Aorta (tissue), 5 donors: ENCODE results near the gene ATP5PF. TPM values are rescaled to one million over a fixed set of nuclear protein-coding genes. Genes with fewer than 3 reads are reported as not detected.
A peak's percentile ranks its signal among the peaks of the same experiment; 100 is the strongest.
"Not testable (repeated sequence)": the region's sequence is repeated elsewhere in the genome, so short reads cannot be mapped to it uniquely, and the experiment has no call there.

Experiments
- ATAC-seq: fragments of 200-7000 bp; cut with Tn5 transposase; one replicate; pipeline ENCODE4 v1.9.1; 2022; ENCODE audit warnings: moderate library complexity; ENCODE audit not compliant: low FRiP score
- DNase-seq, 2 donors: peaks; one replicate each; pipeline ENCODE4 v3.0.0-alpha.2; 2020
- H3K27ac ChIP-seq, 2 donors: one replicate each; pipeline ENCODE4 v1.5.1; 2013; ENCODE audit warnings: low read length in 2 of 2, mild to moderate bottlenecking in 2 of 2, moderate library complexity in 2 of 2, control low read depth in 1 of 2, inconsistent platforms in 1 of 2, low read depth in 1 of 2
- H3K27me3 ChIP-seq, 2 donors: one replicate each; pipeline ENCODE4 v1.6.1; 2013; ENCODE audit warnings: control low read depth in 1 of 2, low read length in 1 of 2, mild to moderate bottlenecking in 1 of 2, moderate library complexity in 1 of 2; ENCODE audit not compliant: insufficient read depth in 2 of 2, control insufficient read depth in 1 of 2
- H3K36me3 ChIP-seq, 2 donors: one replicate each; pipeline ENCODE4 v1.6.1; 2013; ENCODE audit warnings: control low read depth in 1 of 2, low read length in 1 of 2, mild to moderate bottlenecking in 1 of 2; ENCODE audit not compliant: insufficient read depth in 2 of 2, control insufficient read depth in 1 of 2
- H3K4me1 ChIP-seq, 2 donors: one replicate each; pipeline ENCODE4 v1.6.1; 2013; ENCODE audit warnings: low read length in 2 of 2, control low read depth in 1 of 2, mild to moderate bottlenecking in 1 of 2, moderate library complexity in 1 of 2; ENCODE audit not compliant: insufficient read depth in 2 of 2, control insufficient read depth in 1 of 2
- H3K4me3 ChIP-seq, 2 donors: one replicate each; pipeline ENCODE4 v1.5.1; 2013; ENCODE audit warnings: low read length in 2 of 2, control low read depth in 1 of 2, mild to moderate bottlenecking in 1 of 2
- H3K9me3 ChIP-seq: one replicate; pipeline ENCODE4 v1.6.1; 2013; ENCODE audit warnings: mild to moderate bottlenecking, low read length; ENCODE audit not compliant: control insufficient read depth
- WGBS, 2 donors: extraction: QIAGEN DNeasy Blood & Tissue Kit; methylation state at CpG; one replicate each; pipeline ENCODE4 v1.1.7; 2013; 5-methylcytosine and 5-hydroxymethylcytosine counted together
- intact Hi-C, 2 donors: fragments of 100-400 bp; cut with DNase I; formaldehyde crosslinking; loops; one replicate each; pipeline versions ENCODE4 v1.14.2 to v1.15.0; 2022
- long read RNA-seq, 2 donors: library from polyadenylated mRNA; unstranded; transcript quantifications; one replicate each; pipeline ENCODE4 v2.0.0, GENCODE V29; 2020 to 2021
- polyA plus RNA-seq, 2 donors: library from polyadenylated mRNA; stranded (reverse); fragments of 200-250 nt; gene quantifications; one replicate each; pipeline ENCODE4 v1.2.3, GENCODE V29; 2013
- total RNA-seq, 2 donors: library from RNA; stranded (reverse); fragmentation: NEBNext Ultra II Directional; extraction: Animal tissue kit (Norgen Biotek cat#: 25700); gene quantifications; one replicate each; pipeline ENCODE4 v1.2.1, GENCODE V29; 2021
- donor health status: healthy with polysubstance abuse.
- donor health status: Bipolar disorder and iron deficiency.
- donor health status: DM: no; HTN: no; CAD: no.
- donor health status: DM: no; HTN: no; CAD: no.
- donor health status: DM: yes; HTN: yes; CAD: no.

ATP5PF gene, protein sequence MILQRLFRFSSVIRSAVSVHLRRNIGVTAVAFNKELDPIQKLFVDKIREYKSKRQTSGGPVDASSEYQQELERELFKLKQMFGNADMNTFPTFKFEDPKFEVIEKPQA
- total RNA-seq (10 to 100 TPM; 80.5 to 94.5 TPM), polyA plus RNA-seq (100 to 1,000 TPM; 259 to 735 TPM)
- long read RNA-seq, donor 1, transcript ATP5PF-201 (4 exons, 614 nt): major isoform, 15 of 24 reads
- long read RNA-seq, donor 1, partial matches to known transcripts: 1 of 24 reads
- long read RNA-seq, donor 1, other reads (novel, unspliced or antisense): 3 of 24 reads
- long read RNA-seq, donor 2, transcript ATP5PF-201 (4 exons, 614 nt): major isoform, 38 of 45 reads
- long read RNA-seq, donor 2, partial matches to known transcripts: 1 of 45 reads
- long read RNA-seq, donor 2, other reads (novel, unspliced or antisense): 1 of 45 reads

GRCh38 chr21:25734904-25735645 is at the start of gene ATP5PF, which contains the start of gene GABPA:
ATP5PF (minus strand) TSS chr21:25734904; CDS start chr21:25729794, 5,110 bp downstream.
GABPA (plus strand) TSS chr21:25734972; CDS start chr21:25741599, 6,627 bp downstream.
- intact Hi-C loops: loop anchor here in 1 of 2 donors (10.0 kb wide), 1 partner anchor 1100 kb away; no protein-coding TSS in a partner anchor
- Histone ChIP-seq H3K27ac (peak within 1 kb of the TSS; percentile 87 to 91), H3K36me3 (no peaks in the 10 kb centered on the region), H3K4me3 (peak within 1 kb of the TSS; percentile 91 to 92), H3K9me3 (no peaks in the 10 kb centered on the region), H3K27me3 (no peaks in the 10 kb centered on the region), H3K4me1 (no peaks in the 10 kb centered on the region)
- ATAC-seq: peak; percentile 99
- WGBS, 2 donors: 0 to 1% methylated on average over 51 to 64 of the region's 64 CpGs
- peak; percentile 98 to 99 for DNase-seq

- H3K9me3 ChIP-seq, H3K4me1 ChIP-seq, intact Hi-C loops, DNase-seq, H3K36me3 ChIP-seq, ATAC-seq, H3K4me3 ChIP-seq, H3K27ac ChIP-seq, H3K27me3 ChIP-seq: not testable (repeated sequence)
- 86 to 92% methylated on average over 48 to 52 of the region's 52 CpGs for WGBS, 2 donors
These were observed 43.6 kb upstream of the ATP5PF start for GRCh38 chr21:25778126-25778875.

- Histone ChIP-seq H3K27me3 (no peaks in the 10 kb centered on the region), H3K9me3 (no peaks in the 10 kb centered on the region), H3K36me3 (no peaks in the 10 kb centered on the region), H3K4me1 (no peaks in the 10 kb centered on the region), H3K4me3 (no peak overlapping the region), H3K27ac (no peak overlapping the region)
- ATAC-seq: no peak
- intact Hi-C loops: no loop called here
- WGBS, 2 donors: 79 to 87% methylated on average over 4 of the region's 4 CpGs
- no peak for DNase-seq
These were observed 41.7 kb upstream of the ATP5PF start for GRCh38 chr21:25776440-25776839.

- no peak overlapping the region for H3K4me3 ChIP-seq
- WGBS, 2 donors: 5% methylated on average over 2 of the region's 2 CpGs
- no peaks in the 10 kb centered on the region for H3K9me3 ChIP-seq
- no peak for ATAC-seq
- no peaks in the 10 kb centered on the region for H3K27me3 ChIP-seq
- H3K4me1 ChIP-seq: no peaks in the 10 kb centered on the region
- no peak overlapping the region for H3K27ac ChIP-seq
- intact Hi-C loops: no loop called here
- DNase-seq: no peak
- H3K36me3 ChIP-seq: no peaks in the 10 kb centered on the region
These were observed 38.0 kb upstream of the ATP5PF start for GRCh38 chr21:25772686-25773085.

GRCh38 chr21:25767921-25768320 is 33.2 kb upstream of the ATP5PF start:
- WGBS, 2 donors: 68 to 76% methylated on average over 3 of the region's 3 CpGs
- ATAC-seq: no peak
- no peak for DNase-seq
- H3K27me3 ChIP-seq: no peaks in the 10 kb centered on the region
- H3K9me3 ChIP-seq: no peaks in the 10 kb centered on the region
- intact Hi-C loops: no loop called here
- peaks cover 1 to 5% of the 10 kb centered on the region in 2 donors for H3K36me3 ChIP-seq
- no peaks in the 10 kb centered on the region for H3K4me1 ChIP-seq
- H3K27ac ChIP-seq: no peak overlapping the region
- no peak overlapping the region for H3K4me3 ChIP-seq

DNA sequence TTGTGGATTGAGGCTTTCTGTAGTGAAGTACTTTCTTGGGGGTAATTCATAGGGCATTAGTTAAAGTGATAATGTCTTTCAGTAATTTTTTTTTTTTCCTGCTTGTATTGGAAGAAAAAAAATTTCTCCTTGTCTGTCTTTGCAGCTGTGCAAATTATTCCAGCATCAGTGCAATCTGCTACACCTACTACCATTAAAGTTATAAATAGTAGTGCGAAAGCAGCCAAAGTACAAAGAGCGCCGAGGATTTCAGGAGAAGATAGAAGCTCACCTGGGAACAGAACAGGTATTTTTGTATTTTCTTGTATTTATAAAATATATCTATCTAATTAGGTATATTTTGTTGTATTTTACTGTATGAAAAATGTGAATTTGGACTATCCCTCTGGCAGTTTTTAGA is 29.4 kb upstream of the ATP5PF start:
- 92 to 97% methylated on average over 3 of the region's 3 CpGs for WGBS, 2 donors
- H3K27me3 ChIP-seq: no peaks in the 10 kb centered on the region
- ATAC-seq (no peak), DNase-seq (no peak)
- H3K36me3 ChIP-seq: peaks cover 6 to 10% of the 10 kb centered on the region in 2 donors
- no peak overlapping the region for H3K27ac ChIP-seq
- no peaks in the 10 kb centered on the region for H3K9me3 ChIP-seq
- H3K4me1 ChIP-seq: no peaks in the 10 kb centered on the region
- H3K4me3 ChIP-seq: no peak overlapping the region
- intact Hi-C loops: no loop called here

DNA sequence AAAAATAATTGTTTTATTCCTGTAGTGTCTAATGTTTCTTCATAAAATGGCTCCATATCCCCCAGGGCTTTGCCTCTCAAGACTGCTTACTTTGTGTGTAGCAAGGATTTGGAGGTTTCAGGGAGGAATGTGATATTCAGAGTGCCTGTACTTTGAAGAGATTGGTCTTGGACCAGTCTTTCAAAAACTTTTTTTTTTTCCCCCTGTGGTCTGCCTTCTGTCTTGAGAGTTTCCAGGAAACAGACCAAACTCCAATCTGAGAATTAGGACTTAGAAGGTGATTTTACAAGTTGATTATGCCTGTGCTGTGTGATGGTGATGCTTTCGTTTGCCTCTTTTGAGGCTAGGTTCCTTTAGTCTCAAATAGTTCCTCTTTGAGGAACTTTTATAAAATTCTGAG is 26.0 kb upstream of the ATP5PF start:
- H3K27me3 ChIP-seq: no peaks in the 10 kb centered on the region
- H3K36me3 ChIP-seq: peaks cover 7 to 10% of the 10 kb centered on the region in 2 donors
- intact Hi-C loops: no loop called here
- H3K4me3 ChIP-seq: no peak overlapping the region
- DNase-seq: no peak
- WGBS, 2 donors: 64 to 72% methylated on average over 1 of the region's 1 CpG
- no peaks in the 10 kb centered on the region for H3K9me3 ChIP-seq
- no peaks in the 10 kb centered on the region for H3K4me1 ChIP-seq
- ATAC-seq: no peak
- H3K27ac ChIP-seq: no peak overlapping the region

DNA sequence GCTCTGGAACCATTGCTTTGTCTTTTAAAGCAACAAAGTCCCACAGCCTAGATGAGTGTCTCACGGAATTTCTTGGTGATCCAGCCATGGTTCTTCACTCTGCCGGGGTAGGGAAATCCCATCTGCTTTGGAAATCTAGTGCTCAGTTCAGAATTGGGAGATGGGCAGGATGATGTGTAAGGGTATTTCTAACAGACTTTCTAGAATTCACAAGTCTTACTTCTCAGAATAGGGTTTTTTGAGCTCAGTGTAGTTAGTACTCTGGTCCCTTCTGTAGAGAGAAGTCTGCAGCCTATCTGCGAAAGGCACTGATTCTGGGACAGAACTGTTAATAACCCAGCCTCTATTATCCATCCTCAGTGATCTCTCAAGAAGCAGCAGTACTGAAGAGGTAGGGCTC is 25.4 kb upstream of the ATP5PF start:
- H3K4me3 ChIP-seq: no peak overlapping the region
- ATAC-seq (no peak), DNase-seq (no peak)
- no peaks in the 10 kb centered on the region for H3K27me3 ChIP-seq
- no peaks in the 10 kb centered on the region for H3K9me3 ChIP-seq
- no peaks in the 10 kb centered on the region for H3K4me1 ChIP-seq
- intact Hi-C loops: no loop called here
- no peak overlapping the region for H3K27ac ChIP-seq
- peaks cover 8 to 10% of the 10 kb centered on the region in 2 donors for H3K36me3 ChIP-seq
- 96% methylated on average over 3 of the region's 3 CpGs for WGBS, 2 donors
